IMR-90 (cell line): ENCODE measurements around the gene CD28. TPM values are rescaled to one million over a fixed set of nuclear protein-coding genes. Genes with fewer than 3 reads are reported as not detected.

Source experiments
- ATAC-seq: fragments of 200-7000 bp; cut with Tn5 transposase; 2 replicates; pipeline ENCODE4 v1.9.1; 2020; ENCODE audit warnings: low read depth, mild to moderate bottlenecking, moderate library complexity
- BruUV-seq: library from RNA; stranded (reverse); fragments of 400-500 nt; replicated peaks from 2 replicates; lab custom pipeline; 2021; lab: Mats Ljungman, UMichigan
- CTCF ChIA-PET: fragments of 300-600 bp; formaldehyde crosslinking; extraction: SDS; loops from one replicate; lab custom pipeline; 2021; ENCODE audit warnings: antibody characterized with exemption; lab: Yijun Ruan, JAX
- POLR2A ChIA-PET: fragments of 300-600 bp; sonication (Branson Sonifier 250); formaldehyde crosslinking; loops from one replicate; lab custom pipeline; 2022; ENCODE audit warnings: antibody characterized with exemption; ENCODE audit not compliant: unreplicated experiment; lab: Charles Lee
- DNase-seq: peaks from one replicate; pipeline ENCODE4 v3.0.0; 2013
- H2AFZ ChIP-seq: replicated peaks from 2 replicates; pipeline ENCODE3; 2013; ENCODE audit warnings: low read length, mild to moderate bottlenecking; ENCODE audit not compliant: poor library complexity
- H2AK5ac ChIP-seq: 2 replicates; pipeline ENCODE4 v1.6.1; 2013; ENCODE audit warnings: low read depth, low read length, inconsistent platforms
- H2AK9ac ChIP-seq: replicated peaks from 2 replicates; pipeline ENCODE3; 2013; ENCODE audit warnings: mild to moderate bottlenecking, low read depth, low read length, moderate library complexity; ENCODE audit not compliant: poor library complexity
- H2BK120ac ChIP-seq: 2 replicates; pipeline ENCODE4 v1.6.1; 2013; ENCODE audit warnings: low read depth, low read length, inconsistent platforms
- H2BK15ac ChIP-seq: 3 replicates; pipeline ENCODE4 v1.6.1; 2013; ENCODE audit warnings: low read depth, low read length, inconsistent platforms
- H2BK20ac ChIP-seq: 2 replicates; pipeline ENCODE4 v1.6.1; 2013; ENCODE audit warnings: low read depth, mild to moderate bottlenecking, inconsistent platforms, low read length, moderate library complexity
- H2BK5ac ChIP-seq: 2 replicates; pipeline ENCODE4 v1.6.1; 2013; ENCODE audit warnings: mild to moderate bottlenecking, low read depth, low read length, inconsistent platforms; ENCODE audit not compliant: poor library complexity, severe bottlenecking
- H3K14ac ChIP-seq: replicated peaks from 2 replicates; pipeline ENCODE4 v1.6.1; 2013; ENCODE audit warnings: low read depth, low read length, inconsistent platforms
- H3K18ac ChIP-seq: 2 replicates; pipeline ENCODE4 v1.6.1; 2013; ENCODE audit warnings: low read depth, low read length, control low read depth
- H3K23ac ChIP-seq: 2 replicates; pipeline ENCODE4 v1.6.1; 2013; ENCODE audit warnings: low read depth, low read length, inconsistent platforms
- H3K27ac ChIP-seq: 2 replicates; pipeline ENCODE4 v1.5.1; 2013; ENCODE audit warnings: mild to moderate bottlenecking, control low read depth, low read length; ENCODE audit not compliant: insufficient read depth
- H3K27me3 ChIP-seq: 2 replicates; pipeline ENCODE4 v1.6.1; 2013; ENCODE audit warnings: low read length; ENCODE audit not compliant: control insufficient read depth, insufficient read depth
- H3K36me3 ChIP-seq: 2 replicates; pipeline ENCODE4 v1.6.1; 2013; ENCODE audit warnings: low read length, mixed read lengths; ENCODE audit not compliant: control insufficient read depth, insufficient read depth
- H3K4ac ChIP-seq: 2 replicates; pipeline ENCODE4 v1.6.1; 2013; ENCODE audit warnings: low read depth, low read length, inconsistent platforms
- H3K4me1 ChIP-seq: 2 replicates; pipeline ENCODE4 v1.6.1; 2013; ENCODE audit warnings: low read length, mixed read lengths; ENCODE audit not compliant: control insufficient read depth, insufficient read depth
- H3K4me2 ChIP-seq: 2 replicates; pipeline ENCODE4 v1.6.1; 2013; ENCODE audit warnings: low read depth, mild to moderate bottlenecking, control low read depth, low read length, moderate library complexity
- H3K4me3 ChIP-seq: 2 replicates; pipeline ENCODE4 v1.5.1; 2013; ENCODE audit warnings: low read depth, mild to moderate bottlenecking, control low read depth, low read length, moderate library complexity; ENCODE audit not compliant: insufficient read depth
- H3K56ac ChIP-seq: 2 replicates; pipeline ENCODE4 v1.6.1; 2013; ENCODE audit warnings: low read length, inconsistent platforms; ENCODE audit not compliant: insufficient read depth; ENCODE audit errors: extremely low read depth
- H3K79me1 ChIP-seq, 2 experiments: 2 replicates each; pipeline ENCODE4 v1.6.1; 2013; ENCODE audit warnings: low read length in 2 of 2, inconsistent platforms in 1 of 2, low read depth in 1 of 2
- H3K9ac ChIP-seq: 2 replicates; pipeline ENCODE4 v1.6.1; 2013; ENCODE audit warnings: low read depth, low read length, control low read depth
- H3K9me1 ChIP-seq: 2 replicates; pipeline ENCODE4 v1.6.1; 2013; ENCODE audit warnings: low read length, inconsistent platforms; ENCODE audit not compliant: insufficient read depth
- H3K9me3 ChIP-seq: 2 replicates; pipeline ENCODE4 v1.6.1; 2013; ENCODE audit warnings: low read length; ENCODE audit not compliant: control insufficient read depth, insufficient read depth
- H4K20me1 ChIP-seq: 2 replicates; pipeline ENCODE4 v1.6.1; 2013; ENCODE audit warnings: low read length, inconsistent platforms; ENCODE audit not compliant: insufficient read depth
- H4K5ac ChIP-seq: 2 replicates; pipeline ENCODE4 v1.6.1; 2013; ENCODE audit warnings: mild to moderate bottlenecking, low read depth, low read length, control low read depth
- H4K8ac ChIP-seq, 2 experiments: 2 replicates each; pipeline ENCODE4 v1.6.1; 2013; ENCODE audit warnings: low read depth in 2 of 2, low read length in 2 of 2, control low read depth in 1 of 2, inconsistent platforms in 1 of 2
- H4K91ac ChIP-seq: 2 replicates; pipeline ENCODE4 v1.6.1; 2013; ENCODE audit warnings: low read depth, low read length, inconsistent platforms; ENCODE audit not compliant: insufficient read depth
- BHLHE40 ChIP-seq: fragments of 150-350 bp; IDR thresholded peaks from 2 replicates; pipeline ENCODE4 v1.6.1; 2016; ENCODE audit warnings: mild to moderate bottlenecking, low read depth, low read length
- CEBPB ChIP-seq: IDR thresholded peaks from 2 replicates; pipeline ENCODE4 v1.6.1; 2012; ENCODE audit warnings: low read depth, low read length, improper control_type of control experiment
- CTCF ChIP-seq: conservative IDR thresholded peaks from 2 replicates; pipeline ENCODE4 v1.5.1; 2012; ENCODE audit warnings: mild to moderate bottlenecking, low read depth, low read length, improper control_type of control experiment
- ELK1 ChIP-seq: fragments of 150-350 bp; IDR thresholded peaks from 2 replicates; pipeline ENCODE4 v1.6.1; 2016; ENCODE audit warnings: low read depth, mild to moderate bottlenecking, low read length, moderate library complexity, borderline replicate concordance
- NFE2L2 ChIP-seq: fragments of 150-350 bp; IDR thresholded peaks from 2 replicates; pipeline ENCODE4 v1.6.1; 2016; ENCODE audit warnings: low read depth, mild to moderate bottlenecking, low read length
- POLR2A ChIP-seq: IDR thresholded peaks from 2 replicates; pipeline ENCODE4 v1.6.1; 2012; ENCODE audit warnings: mild to moderate bottlenecking, low read depth, low read length
- RAD21 ChIP-seq: IDR thresholded peaks from 2 replicates; pipeline ENCODE4 v1.6.1; 2012; ENCODE audit warnings: low read length, improper control_type of control experiment
- RCOR1 ChIP-seq: IDR thresholded peaks from 2 replicates; pipeline ENCODE4 v1.6.1; 2012; ENCODE audit warnings: mild to moderate bottlenecking, low read length, improper control_type of control experiment; ENCODE audit not compliant: insufficient replicate concordance
- RFX5 ChIP-seq: IDR thresholded peaks from 2 replicates; pipeline ENCODE4 v1.8.0; 2012; ENCODE audit warnings: low read depth, mild to moderate bottlenecking, low read length, moderate library complexity
- SMC3 ChIP-seq: fragments of 150-350 bp; IDR thresholded peaks from 2 replicates; pipeline ENCODE4 v1.6.1; 2016; ENCODE audit warnings: low read depth, mild to moderate bottlenecking, antibody characterized with exemption, low read length, moderate library complexity
- WGBS, 2 experiments: methylation state at CpG; one replicate each; pipeline versions ENCODE4 v1.1.5 to v1.1.7; 2013; ENCODE audit warnings: missing lambda C conversion rate in 2 of 2; ENCODE audit not compliant: insufficient read length in 1 of 2; ENCODE audit errors: extremely low coverage in 2 of 2; 5-methylcytosine and 5-hydroxymethylcytosine counted together
- dilution Hi-C: fragments of 300-500 bp; cut with HindIII; formaldehyde crosslinking; loops from one replicate; pipeline ENCODE4 v1.14.3; 2018; ENCODE audit warnings: low sequenced_read_pairs; ENCODE audit not compliant: unreplicated experiment
- in situ Hi-C: fragments of 300-500 bp; cut with MboI; formaldehyde crosslinking; loops from 3 replicates; pipeline ENCODE4 v1.14.3; 2019; ENCODE audit warnings: low sequenced_read_pairs, inconsistent platforms, mixed read lengths
- intact Hi-C: fragments of 100-400 bp; cut with micrococcal nuclease; formaldehyde crosslinking; loops from 2 replicates; pipeline ENCODE4 v1.10.0; 2022
- polyA plus RNA-seq, 3 experiments: library from polyadenylated mRNA; depleted of rRNA; stranded (reverse); fragments of >200 nt; gene quantifications; 2 replicates each; pipeline ENCODE4 v1.2.3, GENCODE V29; 2012; ENCODE audit warnings: low replicate concordance in 1 of 3
- total RNA-seq: library from RNA; depleted of rRNA; stranded (reverse); fragments of >200 nt; gene quantifications from 2 replicates; pipeline ENCODE4 v1.2.3, GENCODE V29; 2012

The CD28 gene
- total and polyA plus RNA-seq, 2 of the 4 experiments (the other 2 are of a cell fraction) = not detected

DNA sequence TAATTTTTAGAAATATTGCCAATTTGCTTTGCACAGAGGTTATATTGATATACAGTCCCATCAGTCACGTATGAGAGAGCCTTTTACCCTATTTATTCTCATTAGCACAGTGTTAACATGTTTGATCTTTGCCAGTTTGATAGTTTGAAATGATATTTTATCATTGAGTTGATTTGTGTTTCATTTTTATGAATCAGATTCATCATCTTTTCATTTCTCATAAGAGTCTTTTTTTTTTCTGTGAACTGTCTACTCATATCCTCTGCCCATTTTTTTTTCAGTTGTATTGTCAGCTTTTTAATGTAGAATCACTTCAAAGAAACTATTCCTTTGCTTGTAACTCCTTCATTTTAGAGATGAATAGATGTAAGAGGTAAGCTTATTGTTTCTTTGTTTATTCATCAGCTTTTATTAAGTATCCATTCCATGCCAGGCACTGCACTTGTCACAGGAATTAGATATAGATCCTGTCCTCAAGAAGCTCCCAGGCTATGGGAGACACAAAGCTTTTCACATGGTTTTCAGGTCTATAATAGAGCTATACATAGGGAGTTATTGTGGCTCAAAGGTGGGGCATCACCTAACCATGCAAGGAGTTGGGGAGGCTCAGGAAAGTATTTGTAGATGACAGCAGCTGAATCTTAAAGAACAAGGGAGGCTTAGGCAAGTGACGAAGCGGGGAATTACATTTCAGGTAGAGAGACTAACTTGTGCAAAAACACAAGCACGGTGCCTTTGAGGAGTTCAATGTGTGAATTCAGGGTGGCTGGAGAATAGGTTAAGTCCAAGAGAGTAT, 42.1 kb downstream of the CD28 start:
- TF ChIP-seq ELK1 (no peak), RFX5 (no peak), RCOR1 (no peak), RAD21 (no peak), CEBPB (no peak), BHLHE40 (no peak), SMC3 (no peak), POLR2A (no peak), CTCF (no peak), NFE2L2 (no peak)
- no peak overlapping the region for H3K14ac ChIP-seq
- peaks cover 4% of the 10 kb centered on the region; the same call in 1 of the 2 replicates for H3K4me1 ChIP-seq
- no peak overlapping the region for H2BK15ac ChIP-seq
- no peak overlapping the region for H3K27ac ChIP-seq
- ATAC-seq (no peak), DNase-seq (no peak)
- H3K27me3 ChIP-seq = no peaks in the 10 kb centered on the region
- no peak overlapping the region for H4K8ac ChIP-seq
- H3K4ac ChIP-seq = no peak overlapping the region
- no peak overlapping the region for H2BK5ac ChIP-seq
- H2AK9ac ChIP-seq = no peak overlapping the region
- in situ Hi-C loops = no loop called here
- H3K9me1 ChIP-seq = 0 out of 2 replicates have a peak, but pooled peaks cover under 1% of the 10 kb centered on the region
- H2BK20ac ChIP-seq = no peak overlapping the region
- peaks cover 4% of the 10 kb centered on the region; the same call in 1 of the 2 replicates for H3K9me3 ChIP-seq
- H3K56ac ChIP-seq = no peak overlapping the region
- no peaks in the 10 kb centered on the region for H3K79me1 ChIP-seq
- no peak overlapping the region for H2BK120ac ChIP-seq
- H4K91ac ChIP-seq = no peak overlapping the region
- intact Hi-C loops = no loop called here
- BruUV-seq = no TSS peak
- no peaks in the 10 kb centered on the region for H4K20me1 ChIP-seq
- no peak overlapping the region for H3K4me2 ChIP-seq
- ChIA-PET POLR2A (no interaction called here), CTCF (interaction anchor here (0.5 kb wide), 1 partner anchor 264 kb away, joined by 3 read pairs; no protein-coding TSS in a partner anchor)
- H3K4me3 ChIP-seq = no peak overlapping the region
- H3K23ac ChIP-seq = no peak overlapping the region
- no peak overlapping the region for H3K9ac ChIP-seq
- 90% methylated on average over 2 of the region's 4 CpGs; no CpG with 5 or more reads in 1 of the 2 experiments for WGBS, 2 experiments
- no peaks in the 10 kb centered on the region for H3K36me3 ChIP-seq
- H4K5ac ChIP-seq = no peak overlapping the region
- no peak overlapping the region for H3K18ac ChIP-seq
- dilution Hi-C loops = no loop called here
- H2AK5ac ChIP-seq = no peak overlapping the region
- no peak overlapping the region for H2AFZ ChIP-seq
